ENCODE measurements around the gene MTX1.

DNA sequence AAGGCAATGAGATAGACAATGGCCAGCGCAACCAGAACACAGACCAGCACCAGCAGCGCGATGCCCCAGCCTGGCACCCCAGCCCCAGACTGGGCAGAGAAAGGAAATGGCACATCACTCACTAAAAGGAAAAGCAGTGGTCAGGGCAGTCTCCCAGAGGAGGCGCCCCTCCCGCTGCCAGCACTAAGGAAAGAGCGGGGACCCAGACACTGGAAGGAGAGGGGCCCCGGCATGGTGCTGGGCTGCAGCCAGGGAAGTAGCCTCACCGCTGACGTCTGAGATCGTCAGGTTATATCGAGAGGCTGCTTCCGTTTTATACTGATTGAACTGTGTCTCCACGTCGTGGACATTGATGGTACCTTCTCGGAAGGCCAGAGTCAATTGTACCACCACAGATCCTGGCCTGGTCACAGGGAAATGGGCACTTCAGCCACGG lies 21.0 kb upstream of the MTX1 start:
- TF ChIP-seq, protein P1, sequence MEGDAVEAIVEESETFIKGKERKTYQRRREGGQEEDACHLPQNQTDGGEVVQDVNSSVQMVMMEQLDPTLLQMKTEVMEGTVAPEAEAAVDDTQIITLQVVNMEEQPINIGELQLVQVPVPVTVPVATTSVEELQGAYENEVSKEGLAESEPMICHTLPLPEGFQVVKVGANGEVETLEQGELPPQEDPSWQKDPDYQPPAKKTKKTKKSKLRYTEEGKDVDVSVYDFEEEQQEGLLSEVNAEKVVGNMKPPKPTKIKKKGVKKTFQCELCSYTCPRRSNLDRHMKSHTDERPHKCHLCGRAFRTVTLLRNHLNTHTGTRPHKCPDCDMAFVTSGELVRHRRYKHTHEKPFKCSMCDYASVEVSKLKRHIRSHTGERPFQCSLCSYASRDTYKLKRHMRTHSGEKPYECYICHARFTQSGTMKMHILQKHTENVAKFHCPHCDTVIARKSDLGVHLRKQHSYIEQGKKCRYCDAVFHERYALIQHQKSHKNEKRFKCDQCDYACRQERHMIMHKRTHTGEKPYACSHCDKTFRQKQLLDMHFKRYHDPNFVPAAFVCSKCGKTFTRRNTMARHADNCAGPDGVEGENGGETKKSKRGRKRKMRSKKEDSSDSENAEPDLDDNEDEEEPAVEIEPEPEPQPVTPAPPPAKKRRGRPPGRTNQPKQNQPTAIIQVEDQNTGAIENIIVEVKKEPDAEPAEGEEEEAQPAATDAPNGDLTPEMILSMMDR (conservative IDR thresholded peaks at IDR 0.05; ENCODE audit: low read length): no peak
- no peak for TF ChIP-seq EZH2phosphoT487 (IDR thresholded peaks at IDR 0.05; ENCODE audit: borderline replicate concordance, low read depth, low read length)

Measured in OCI-LY7 (cell line).